ENCODE data around the gene OCEL1. TPM values are rescaled to one million over a fixed set of nuclear protein-coding genes. Genes with fewer than 3 reads are reported as not detected.
A peak's percentile ranks its signal among the peaks of the same experiment; 100 is the strongest.

The OCEL1 gene
- total and polyA plus RNA-seq, 2 of the 13 experiments (the other 11 are each of a cell fraction or from before 2014, with no cell fraction given) = 10.6 to 17.2 TPM

- TF ChIP-seq TFAP4 (IDR thresholded peaks at IDR 0.05; ENCODE audit: borderline replicate concordance, low read depth) (0 out of 2 replicates have a peak, but pooled peaks have one; percentile 3), BHLHE40 (IDR thresholded peaks at IDR 0.05; ENCODE audit: low read length) (no peak), ZNF362 (CRISPR knock-in tag; IDR thresholded peaks at IDR 0.05; ENCODE audit: borderline replicate concordance) (0 out of 2 replicates have a peak, but pooled peaks have one; percentile 20), HNRNPUL1 (IDR thresholded peaks at IDR 0.05; ENCODE audit: low read depth, low read length) (no peak), ZNF552 (CRISPR knock-in tag; IDR thresholded peaks at IDR 0.05; ENCODE audit: borderline replicate concordance) (no peak), ADNP (CRISPR knock-in tag; IDR thresholded peaks at IDR 0.05) (peak; percentile 86; the same call in 1 of the 2 replicates), AGO1 (IDR thresholded peaks at IDR 0.05; ENCODE audit: low read depth, low read length, poor library complexity, severe bottlenecking) (no peak), RBM39 (IDR thresholded peaks at IDR 0.05; ENCODE audit: low read depth, low read length, poor library complexity, severe bottlenecking) (no peak), ZNF740 (CRISPR knock-in tag; IDR thresholded peaks at IDR 0.05) (peak; percentile 99), IRX3 (CRISPR knock-in tag; IDR thresholded peaks at IDR 0.05; ENCODE audit: borderline replicate concordance, low read depth) (no peak), BORCS8-MEF2B (CRISPR knock-in tag; IDR thresholded peaks at IDR 0.05) (peak; percentile 46; the same call in 1 of the 2 replicates), TAF1 (CRISPR knock-in tag; IDR thresholded peaks at IDR 0.05) (peak; percentile 23; the same call in 1 of the 2 replicates), GLMP (CRISPR knock-in tag; IDR thresholded peaks at IDR 0.05; ENCODE audit: borderline replicate concordance) (0 out of 2 replicates have a peak, but pooled peaks have one; percentile 55), ZNF556 (CRISPR knock-in tag; IDR thresholded peaks at IDR 0.05; ENCODE audit: borderline replicate concordance) (no peak), ZNF263 (CRISPR knock-in tag; IDR thresholded peaks at IDR 0.05) (peak; percentile 37; the same call in 1 of the 2 replicates), ZNF841 (CRISPR knock-in tag; IDR thresholded peaks at IDR 0.05; ENCODE audit: borderline replicate concordance) (no peak), ZNF563 (CRISPR knock-in tag; IDR thresholded peaks at IDR 0.05) (peak; percentile 41; the same call in 1 of the 2 replicates), PATZ1 (CRISPR knock-in tag; IDR thresholded peaks at IDR 0.05) (0 out of 2 replicates have a peak, but pooled peaks have one; percentile 1), ZNF121 (CRISPR knock-in tag; IDR thresholded peaks at IDR 0.05) (peak; percentile 51; the same call in 1 of the 2 replicates), JUND (CRISPR knock-in tag; IDR thresholded peaks at IDR 0.05) (peak; percentile 24; the same call in 1 of the 2 replicates), MAZ (IDR thresholded peaks at IDR 0.05; ENCODE audit: borderline replicate concordance, low read depth, low read length) (no peak), MAZ (CRISPR knock-in tag; IDR thresholded peaks at IDR 0.05; ENCODE audit: low read depth) (0 out of 2 replicates have a peak, but pooled peaks have one; percentile 13), ZNF253 (CRISPR knock-in tag; IDR thresholded peaks at IDR 0.05; ENCODE audit: borderline replicate concordance) (no peak)
Measured at GRCh38 chr19:17244618-17245534, 18.9 kb downstream of the OCEL1 start (continued).

Measured in HepG2 (cell line).